ENCODE data around the gene IL22.

Gene IL22

GRCh38 chr12:68233498-68233897, 19.9 kb downstream of the IL22 start:
- no peak for TF ChIP-seq CTCF (conservative IDR thresholded peaks at IDR 0.05; ENCODE audit: low read length)
- H3K4me3 ChIP-seq (ENCODE audit: low read length) = no peak overlapping the region
- DNase-seq (ENCODE audit: low read depth) = no peak

- TF ChIP-seq CTCF (conservative IDR thresholded peaks at IDR 0.05; ENCODE audit: low read length) = no peak
- H3K4me3 ChIP-seq (ENCODE audit: low read length) = no peak overlapping the region
- no peak for DNase-seq (ENCODE audit: low read depth)
These were observed 21.7 kb downstream of the IL22 start for GRCh38 chr12:68231691-68232090.

GRCh38 chr12:68231229-68231628, 22.2 kb downstream of the IL22 start:
- no peak for TF ChIP-seq CTCF (conservative IDR thresholded peaks at IDR 0.05; ENCODE audit: low read length)
- no peak overlapping the region for H3K4me3 ChIP-seq (ENCODE audit: low read length)
- no peak for DNase-seq (ENCODE audit: low read depth)

- DNase-seq (ENCODE audit: low read depth) = no peak
- no peak for TF ChIP-seq CTCF (conservative IDR thresholded peaks at IDR 0.05; ENCODE audit: low read length)
- no peak overlapping the region for H3K4me3 ChIP-seq (ENCODE audit: low read length)
These were observed 23.4 kb downstream of the IL22 start for GRCh38 chr12:68229956-68230355.

- no peak overlapping the region for H3K4me3 ChIP-seq (ENCODE audit: low read length)
- no peak for DNase-seq (ENCODE audit: low read depth)
- TF ChIP-seq CTCF (conservative IDR thresholded peaks at IDR 0.05; ENCODE audit: low read length) = no peak
These were observed 26.0 kb downstream of the IL22 start for GRCh38 chr12:68227356-68227755.

- no peak for TF ChIP-seq CTCF (conservative IDR thresholded peaks at IDR 0.05; ENCODE audit: low read length)
- no peak for DNase-seq (ENCODE audit: low read depth)
- no peak within 1 kb of the TSS for H3K4me3 ChIP-seq (ENCODE audit: low read length)
These were observed 27.6 kb downstream of the IL22 start, which contains the start of gene IL26 for GRCh38 chr12:68225576-68226476. TSS of gene IL26 (minus strand) at chr12:68225810. CDS start at chr12:68225756, 54 bp downstream.
